Transverse colon (tissue), 4 donors: Measurements from ENCODE around the gene IMMT. TPM values are rescaled to one million over a fixed set of nuclear protein-coding genes. Genes with fewer than 3 reads are reported as not detected.

Experiments
- DNase-seq: peaks from one replicate; pipeline ENCODE4 v3.0.0-alpha.2; 2019
- H3K27ac ChIP-seq, 4 donors: fragments of 200-600 bp; sonication (generic); 2 replicates each; pipeline ENCODE4 v1.5.1; 2016 to 2018; ENCODE audit warnings: inconsistent platforms in 4 of 4
- H3K27me3 ChIP-seq: fragments of 200-600 bp; sonication (generic); 2 replicates; pipeline ENCODE4 v1.5.1; 2017; ENCODE audit warnings: inconsistent platforms
- H3K36me3 ChIP-seq, 4 donors: fragments of 200-600 bp; sonication (generic); 2 replicates each; pipeline ENCODE4 v1.5.1; 2017 to 2019; ENCODE audit warnings: inconsistent platforms in 4 of 4
- H3K4me1 ChIP-seq, 4 donors: fragments of 200-600 bp; sonication (generic); 2 replicates each; pipeline ENCODE4 v1.5.1; 2017 to 2020; ENCODE audit warnings: inconsistent platforms in 4 of 4
- H3K4me3 ChIP-seq, 4 donors: fragments of 200-600 bp; sonication (generic); 1 replicate in 1 of 4; 2 replicates in 3 of 4; pipeline versions ENCODE4 v1.5.1 to v1.6.1; 2017 to 2019; ENCODE audit warnings: inconsistent platforms in 4 of 4
- H3K9me3 ChIP-seq, 2 donors: fragments of 200-600 bp; sonication (generic); 2 replicates each; pipeline ENCODE4 v1.5.1; 2017 to 2019; ENCODE audit warnings: inconsistent platforms in 2 of 2
- EP300 ChIP-seq: sonication (generic); formaldehyde crosslinking; IDR thresholded peaks from one replicate; pipeline ENCODE4 v1.6.1; 2017; ENCODE audit warnings: antibody characterized with exemption, low read depth
- POLR2A ChIP-seq: fragments of 450-650 bp; IDR thresholded peaks from one replicate; pipeline ENCODE4 v1.6.1; 2016; ENCODE audit warnings: antibody characterized with exemption, mild to moderate bottlenecking, moderate library complexity
- POLR2AphosphoS5 ChIP-seq, 3 donors: sonication (generic); formaldehyde crosslinking; IDR thresholded peaks; one replicate each; pipeline ENCODE4 v1.6.1; 2016; ENCODE audit warnings: antibody characterized with exemption in 3 of 3
- WGBS, 2 donors: methylation state at CpG; one replicate each; pipeline ENCODE4 v1.1.5; 2018; ENCODE audit warnings: low coverage in 1 of 2; 5-methylcytosine and 5-hydroxymethylcytosine counted together
- in situ Hi-C, 4 donors: fragments of 200-750 bp; cut with MboI; loops; one replicate each; pipeline versions ENCODE4 v1.15.0 to v1.15.1; 2017; ENCODE audit warnings: low sequenced_read_pairs in 3 of 4, low pct_ligation_motif_present in 1 of 4, low pct_unique_long_range_greater_than_20kb in 1 of 4
- intact Hi-C: fragments of 100-400 bp; cut with DNase I; formaldehyde crosslinking; loops from one replicate; pipeline ENCODE4 v1.15.1; 2023; ENCODE audit warnings: low total_unique reads
- total RNA-seq, 4 donors: library from RNA; depleted of rRNA; stranded (reverse); fragments of >200 nt; gene quantifications; one replicate each; pipeline ENCODE4 v1.1.0, GENCODE V29; 2016
- TF ChIP-seq, protein P1 (sequence below), 5 experiments: fragments of 200-600 bp in 3 of 5; fragments of 450-650 bp in 2 of 5; sonication (generic) in 3 of 5; IDR thresholded peaks; 1 replicate in 2 of 5; 2 replicates in 3 of 5; pipeline ENCODE4 v1.5.1; 2016 to 2017; ENCODE audit warnings: antibody characterized with exemption in 5 of 5, inconsistent platforms in 3 of 5, mild to moderate bottlenecking in 2 of 5, moderate library complexity in 1 of 5

Gene IMMT
- total RNA-seq, 4 donors from 2014 or later = 44.4 to 149 (median 85.8) TPM

DNA sequence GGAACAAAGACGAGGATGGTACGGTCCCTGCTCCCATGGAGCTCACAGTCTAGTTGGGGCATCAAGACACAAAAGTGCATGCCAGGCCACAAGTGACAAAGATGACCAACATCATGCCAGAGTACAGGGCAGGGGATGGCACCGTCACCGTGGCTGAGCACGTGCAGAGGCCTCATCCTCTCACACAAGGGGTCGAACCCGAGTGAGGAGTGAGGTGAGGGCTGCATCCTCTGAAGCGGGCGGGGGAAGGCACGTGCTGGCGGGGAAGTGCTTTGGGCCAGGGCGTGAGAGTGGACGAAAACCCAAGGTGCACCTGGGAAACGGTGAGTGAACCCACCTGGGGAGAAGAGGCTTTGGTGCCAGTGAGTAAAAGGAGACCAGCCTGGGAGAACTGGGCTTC lies 45.0 kb upstream of the IMMT start:
- TF ChIP-seq, protein P1, sequence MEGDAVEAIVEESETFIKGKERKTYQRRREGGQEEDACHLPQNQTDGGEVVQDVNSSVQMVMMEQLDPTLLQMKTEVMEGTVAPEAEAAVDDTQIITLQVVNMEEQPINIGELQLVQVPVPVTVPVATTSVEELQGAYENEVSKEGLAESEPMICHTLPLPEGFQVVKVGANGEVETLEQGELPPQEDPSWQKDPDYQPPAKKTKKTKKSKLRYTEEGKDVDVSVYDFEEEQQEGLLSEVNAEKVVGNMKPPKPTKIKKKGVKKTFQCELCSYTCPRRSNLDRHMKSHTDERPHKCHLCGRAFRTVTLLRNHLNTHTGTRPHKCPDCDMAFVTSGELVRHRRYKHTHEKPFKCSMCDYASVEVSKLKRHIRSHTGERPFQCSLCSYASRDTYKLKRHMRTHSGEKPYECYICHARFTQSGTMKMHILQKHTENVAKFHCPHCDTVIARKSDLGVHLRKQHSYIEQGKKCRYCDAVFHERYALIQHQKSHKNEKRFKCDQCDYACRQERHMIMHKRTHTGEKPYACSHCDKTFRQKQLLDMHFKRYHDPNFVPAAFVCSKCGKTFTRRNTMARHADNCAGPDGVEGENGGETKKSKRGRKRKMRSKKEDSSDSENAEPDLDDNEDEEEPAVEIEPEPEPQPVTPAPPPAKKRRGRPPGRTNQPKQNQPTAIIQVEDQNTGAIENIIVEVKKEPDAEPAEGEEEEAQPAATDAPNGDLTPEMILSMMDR (IDR thresholded peaks at IDR 0.05) = no peak
- TF ChIP-seq POLR2A = no peak
- in situ Hi-C loops = loop anchor here in 1 of 4 donors (25.0 kb wide), 1 partner anchor 122 kb away; no protein-coding TSS in a partner anchor
- WGBS, 2 donors = 82 to 96% methylated on average over 7 to 14 of the region's 14 CpGs

GRCh38 chr2:86239745-86240144 lies 44.5 kb upstream of the IMMT start:
- 89 to 91% methylated on average over 8 of the region's 8 CpGs for WGBS, 2 donors
- Histone ChIP-seq H3K4me1 (peaks cover 0 to 6% (median 4%) of the 10 kb centered on the region in 4 donors), H3K36me3 (no peaks in the 10 kb centered on the region), H3K27me3 (no peaks in the 10 kb centered on the region), H3K4me3 (no peak overlapping the region), H3K9me3 (no peaks in the 10 kb centered on the region), H3K27ac (no peak overlapping the region)
- in situ Hi-C loops (loop anchor here in 2 of 4 donors (10.0 to 25.0 kb wide), 2 partner anchors 115 to 123 kb away; no protein-coding TSS in a partner anchor), intact Hi-C loops (no loop called here)
- TF ChIP-seq, protein P1 (IDR thresholded peaks at IDR 0.05) = no peak
- TF ChIP-seq EP300 = no peak
- DNase-seq = no peak

More for the DNA sequence above, 45.0 kb upstream of the IMMT start:
- Histone ChIP-seq H3K4me3 (no peak overlapping the region), H3K9me3 (no peaks in the 10 kb centered on the region), H3K4me1 (peaks cover 0 to 6% (median 4%) of the 10 kb centered on the region in 4 donors), H3K36me3 (no peaks in the 10 kb centered on the region), H3K27ac (no peak overlapping the region), H3K27me3 (no peaks in the 10 kb centered on the region)
- intact Hi-C loops = no loop called here
- no peak for DNase-seq

DNA sequence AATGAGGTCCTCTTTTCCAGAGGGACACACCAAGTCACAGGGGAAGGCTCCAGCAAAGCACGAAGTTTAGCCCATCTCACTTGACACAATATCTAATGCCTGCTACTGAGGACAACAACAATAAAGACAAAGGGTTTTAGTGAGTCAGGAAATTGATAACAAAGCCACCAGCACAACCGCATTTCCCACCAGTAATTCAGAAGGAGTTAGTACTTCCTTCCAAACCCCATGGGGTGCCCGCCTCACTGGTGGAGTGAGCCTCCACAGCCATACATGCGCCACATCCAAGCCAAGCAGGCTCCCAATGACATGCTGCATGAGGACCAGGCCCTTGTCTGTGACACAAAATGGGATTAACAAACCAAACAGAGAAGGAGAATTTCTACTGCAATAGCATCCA lies 44.1 kb upstream of the IMMT start:
- H3K4me3 ChIP-seq = no peak overlapping the region
- H3K36me3 ChIP-seq = no peaks in the 10 kb centered on the region
- H3K27me3 ChIP-seq = no peaks in the 10 kb centered on the region
- no peak overlapping the region for H3K27ac ChIP-seq
- TF ChIP-seq POLR2AphosphoS5 (IDR thresholded peaks at IDR 0.05) (no peak), EP300 (no peak), POLR2A (no peak)
- TF ChIP-seq, protein P1 (IDR thresholded peaks at IDR 0.05) = no peak
- H3K9me3 ChIP-seq = no peaks in the 10 kb centered on the region
- intact Hi-C loops = no loop called here
- DNase-seq = no peak
- 86 to 90% methylated on average over 4 of the region's 4 CpGs for WGBS, 2 donors
- H3K4me1 ChIP-seq = peaks cover 0 to 6% (median 4%) of the 10 kb centered on the region in 4 donors
- in situ Hi-C loops = loop anchor here in 2 of 4 donors (10.0 to 25.0 kb wide), 2 partner anchors 115 to 123 kb away; no protein-coding TSS in a partner anchor

DNA sequence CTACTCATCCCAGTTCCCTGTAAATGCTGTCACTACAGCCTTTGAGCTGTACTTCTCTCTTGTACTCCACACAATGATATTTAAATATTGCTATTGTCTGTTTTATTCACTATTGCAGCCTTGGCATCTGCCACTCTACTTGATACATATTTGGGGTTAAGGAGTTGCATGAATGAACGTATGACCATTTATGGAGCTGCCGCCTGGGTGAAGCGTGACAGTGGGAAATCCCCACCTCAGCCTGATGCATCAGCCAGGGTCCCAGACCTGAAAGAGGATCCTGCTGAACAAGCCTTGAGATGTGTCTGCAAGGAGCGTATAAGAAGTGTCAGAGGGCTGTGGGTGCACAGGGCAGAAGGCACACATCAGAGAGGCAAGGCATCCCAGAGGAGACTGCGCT lies 43.1 kb upstream of the IMMT start:
- Histone ChIP-seq H3K4me3 (no peak overlapping the region), H3K4me1 (peaks cover 0 to 2% (median 1%) of the 10 kb centered on the region in 4 donors), H3K27ac (no peak overlapping the region), H3K27me3 (no peaks in the 10 kb centered on the region), H3K9me3 (no peaks in the 10 kb centered on the region), H3K36me3 (no peaks in the 10 kb centered on the region)
- in situ Hi-C loops (loop anchor here in 2 of 4 donors (10.0 to 25.0 kb wide), 2 partner anchors 116 to 124 kb away; no protein-coding TSS in a partner anchor), intact Hi-C loops (no loop called here)
- TF ChIP-seq EP300 (no peak), POLR2A (no peak), POLR2AphosphoS5 (IDR thresholded peaks at IDR 0.05) (no peak)
- 78% methylated on average over 5 of the region's 5 CpGs; no CpG with 5 or more reads in 1 of the 2 donors for WGBS, 2 donors
- no peak for DNase-seq

GRCh38 chr2:86237172-86237571 lies 41.9 kb upstream of the IMMT start:
- H3K27ac ChIP-seq = no peak overlapping the region
- TF ChIP-seq, protein P1 (IDR thresholded peaks at IDR 0.05) = no peak
- TF ChIP-seq POLR2AphosphoS5 (IDR thresholded peaks at IDR 0.05) = no peak
- TF ChIP-seq POLR2A = no peak
- no peak for TF ChIP-seq EP300
- intact Hi-C loops (no loop called here), in situ Hi-C loops (loop anchor here in 2 of 4 donors (10.0 to 25.0 kb wide), 2 partner anchors 118 to 125 kb away; no protein-coding TSS in a partner anchor)
- H3K27me3 ChIP-seq = no peaks in the 10 kb centered on the region
- no peaks in the 10 kb centered on the region for H3K9me3 ChIP-seq
- H3K36me3 ChIP-seq = no peaks in the 10 kb centered on the region
- no peaks in the 10 kb centered on the region for H3K4me1 ChIP-seq
- 62 to 65% methylated on average over 4 to 5 of the region's 5 CpGs for WGBS, 2 donors
- DNase-seq = no peak
- H3K4me3 ChIP-seq = no peak overlapping the region
